ENCODE measurements around the gene GK. TPM values are rescaled to one million over a fixed set of nuclear protein-coding genes. Genes with fewer than 3 reads are reported as not detected.
A peak's percentile ranks its signal among the peaks of the same experiment; 100 is the strongest.
"Not testable (repeated sequence)": the region's sequence is repeated elsewhere in the genome, so short reads cannot be mapped to it uniquely, and the experiment has no call there.

GK gene
- total RNA-seq, 1 donor from 2014 or later, result 4.3 TPM

DNA sequence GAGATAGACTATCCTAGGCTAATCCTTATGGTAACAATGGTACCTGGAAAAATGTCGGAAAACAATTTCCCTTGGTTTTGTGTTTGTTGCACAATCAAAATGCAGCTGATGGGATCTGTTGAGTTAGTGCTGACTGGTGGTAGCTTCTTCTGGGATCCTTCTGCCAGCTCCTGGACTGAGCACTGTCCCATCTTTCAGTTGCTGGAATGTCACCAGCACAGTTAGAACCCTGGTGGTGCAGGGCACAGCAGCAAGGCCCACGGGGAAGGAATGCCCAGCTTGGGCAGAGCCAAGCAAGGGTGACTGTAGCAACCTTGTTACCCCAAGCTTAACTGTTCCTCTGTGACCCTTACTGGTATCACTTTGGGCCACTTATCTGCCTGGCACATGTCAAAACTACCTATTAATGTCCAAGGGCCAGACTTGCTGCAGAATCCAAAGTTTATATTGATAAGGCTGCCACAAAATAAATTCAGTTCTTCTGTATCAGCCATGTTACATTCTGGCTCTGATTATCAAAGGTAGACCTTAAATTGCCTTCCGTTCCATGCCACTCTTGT is 53.1 kb downstream of the GK start:
- no peak for DNase-seq (ENCODE audit: low read depth, low spot score)

- DNase-seq (ENCODE audit: low read depth, low spot score), result no peak
Observed at GRCh38 chrX:30712214-30712613, 59.0 kb downstream of the GK start.

GRCh38 chrX:30713061-30713525 is 59.9 kb downstream of the GK start:
- DNase-seq (ENCODE audit: low read depth, low spot score), result peak; percentile 24

DNA sequence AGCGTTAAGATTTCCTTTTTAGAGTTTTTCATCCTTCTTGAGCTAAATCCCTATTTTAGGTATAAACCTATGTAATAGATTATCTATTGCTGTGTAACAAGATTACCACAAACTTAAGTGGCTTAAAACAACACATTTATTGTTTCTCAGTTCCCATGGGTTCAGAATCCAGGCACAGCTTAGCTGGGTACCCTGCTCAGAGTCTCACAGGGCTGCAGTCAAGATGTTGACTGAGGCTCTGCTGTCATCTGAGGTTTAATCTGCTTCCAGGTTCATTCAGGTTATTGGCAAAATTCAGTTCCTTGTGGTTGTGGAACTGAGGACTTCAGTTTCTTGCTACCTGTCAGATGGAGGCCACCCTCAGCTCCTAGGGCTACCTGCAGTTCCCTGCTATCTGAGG is 60.9 kb downstream of the GK start:
- DNase-seq (ENCODE audit: low read depth, low spot score), result no peak

GRCh38 chrX:30715976-30716375 is 62.8 kb downstream of the GK start:
- DNase-seq (ENCODE audit: low read depth, low spot score), result no peak

DNA sequence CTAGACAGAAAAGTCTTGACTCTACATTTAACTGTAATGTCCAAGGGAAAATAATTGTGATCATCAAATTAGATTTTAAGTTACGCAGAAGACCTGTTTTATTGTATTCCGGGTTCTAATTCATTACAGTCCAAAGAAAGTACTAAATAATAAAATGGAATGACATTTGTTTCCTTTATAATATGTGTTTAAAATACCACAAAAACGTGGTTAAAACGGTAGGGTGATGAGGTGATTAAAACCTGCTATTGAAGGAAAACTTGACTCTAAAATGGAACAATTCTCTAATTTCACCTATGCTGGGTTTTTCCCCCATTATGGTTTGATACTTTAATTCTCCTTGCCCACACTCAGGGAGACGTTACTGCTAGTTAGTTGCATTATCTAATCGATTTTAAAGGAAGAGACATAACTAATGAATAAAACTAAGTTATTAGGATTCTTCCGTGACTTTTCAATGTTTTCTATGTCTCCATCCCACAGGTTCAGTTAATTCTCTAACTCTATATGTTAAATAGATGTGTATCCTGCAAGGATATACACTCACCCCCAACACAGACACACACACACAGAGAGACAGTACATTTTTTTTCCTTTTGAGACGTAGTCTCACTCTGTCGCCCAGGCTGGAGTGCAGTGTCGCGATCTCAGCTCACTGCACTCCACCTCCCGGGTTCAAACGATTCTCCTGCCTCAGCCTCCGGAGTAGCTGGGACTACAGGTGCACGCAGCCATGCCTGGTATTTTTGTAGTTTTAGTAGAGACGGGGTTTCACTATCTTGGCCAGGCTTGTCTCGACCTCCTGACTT is 80.8 kb downstream of the GK start:
- no peak for DNase-seq (ENCODE audit: low read depth, low spot score)

DNA sequence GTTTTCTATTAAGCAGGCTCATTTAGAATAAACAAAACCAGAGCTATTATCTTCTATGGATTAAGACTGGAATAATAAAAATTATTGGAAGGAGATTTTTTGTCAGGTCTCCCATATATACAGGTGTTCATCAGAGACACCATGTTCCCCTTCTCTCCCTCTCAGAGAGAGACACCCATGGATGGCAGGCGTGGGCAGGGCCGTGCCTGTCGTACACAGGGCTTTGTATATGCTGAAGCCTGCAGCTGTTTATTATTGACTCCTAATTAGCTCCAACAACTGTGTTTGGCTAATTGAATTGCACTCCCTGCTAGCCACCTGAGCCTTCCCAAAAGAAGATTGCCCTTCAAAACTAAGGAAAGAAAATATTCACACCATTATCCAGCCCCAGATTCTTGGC is 81.6 kb downstream of the GK start:
- DNase-seq (ENCODE audit: low read depth, low spot score), result no peak

DNA sequence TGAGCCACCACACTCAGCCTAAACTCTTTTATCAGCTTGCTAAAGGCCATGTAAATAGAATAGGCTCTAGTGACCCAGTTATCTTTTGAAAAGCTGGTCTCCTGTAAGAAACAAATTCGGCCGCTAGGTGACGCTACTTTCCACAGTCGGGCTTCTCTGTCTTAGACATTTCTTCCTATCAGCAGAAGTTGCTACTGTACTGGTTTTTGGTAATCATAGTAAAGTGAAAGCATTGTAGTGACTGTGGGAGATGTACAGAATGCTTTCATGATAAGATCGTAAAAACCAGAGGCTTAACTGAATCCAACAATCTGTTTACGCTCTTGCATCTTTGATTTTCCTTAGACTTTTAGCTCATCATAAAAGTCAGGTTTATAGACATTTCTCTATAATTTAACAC is 82.6 kb downstream of the GK start:
- DNase-seq (ENCODE audit: low read depth, low spot score), result no peak

DNA sequence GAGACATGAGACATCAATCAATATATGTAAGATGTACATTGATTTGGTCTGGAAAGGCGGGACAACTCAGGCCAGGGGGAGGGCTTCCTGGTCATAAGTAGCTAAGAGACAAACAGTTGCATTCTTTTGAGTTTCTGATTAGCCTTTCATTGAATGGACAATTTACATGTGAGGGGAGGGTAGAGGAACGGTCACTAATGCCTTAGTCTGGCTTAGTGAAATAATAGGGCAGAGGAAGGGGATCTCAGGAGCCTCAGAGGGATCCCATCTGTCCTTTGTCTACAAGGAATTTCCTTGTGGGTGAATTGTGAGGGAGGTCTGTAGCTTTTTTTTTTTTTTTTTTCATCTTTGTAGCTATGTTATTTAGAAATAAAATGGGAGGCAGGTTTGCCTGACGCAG is 88.3 kb downstream of the GK start:
- no peak for DNase-seq (ENCODE audit: low read depth, low spot score)

DNA sequence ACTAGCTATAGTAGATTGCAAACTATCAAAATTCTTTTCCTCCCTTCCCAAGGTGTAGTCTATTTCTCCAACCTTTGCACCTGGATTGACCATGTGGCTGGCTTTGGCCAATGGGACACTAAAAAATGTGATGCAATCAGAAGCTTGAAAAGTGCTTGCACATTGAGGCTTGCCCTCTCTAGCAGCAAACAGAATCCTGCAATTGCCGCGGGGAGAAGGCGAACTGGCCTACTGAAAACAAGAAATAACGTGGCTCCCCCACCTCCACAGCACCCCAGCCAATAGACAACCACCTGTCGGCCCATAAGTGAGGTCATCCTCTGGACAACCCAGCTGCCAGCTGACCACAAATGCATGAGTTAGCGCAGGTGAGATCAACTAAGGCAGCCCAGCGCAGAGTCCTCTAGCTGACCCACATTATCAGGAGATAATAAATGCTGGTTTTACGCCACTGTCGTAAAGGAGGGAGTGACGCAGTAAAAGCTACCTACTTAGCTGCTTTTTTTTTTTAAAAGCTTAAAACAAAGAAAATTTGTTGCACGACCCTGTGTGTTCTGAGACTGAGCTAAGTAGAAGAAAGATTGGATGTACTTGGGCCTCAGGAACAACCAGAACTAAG is 95.2 kb downstream of the GK start:
- no peak for DNase-seq (ENCODE audit: low read depth, low spot score)

DNA sequence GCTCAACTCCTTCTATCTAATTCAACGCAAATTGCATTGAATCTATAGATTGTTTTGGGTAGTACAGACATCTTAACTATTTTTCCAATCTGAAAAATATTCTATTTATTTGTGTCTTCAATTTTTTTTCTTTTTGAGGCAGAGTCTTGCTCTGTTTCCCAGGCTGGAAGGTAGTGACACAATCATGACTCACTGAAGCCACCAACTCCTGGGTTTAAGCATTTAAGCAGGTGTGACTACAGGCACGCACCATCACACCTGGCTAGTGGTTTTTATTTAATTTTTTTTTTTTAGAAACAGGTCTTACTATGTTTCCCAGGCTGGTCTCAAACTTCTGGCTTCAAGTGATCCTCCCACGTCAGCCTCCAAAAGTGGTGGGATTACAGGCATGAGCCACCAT is 98.3 kb downstream of the GK start:
- no peak for DNase-seq (ENCODE audit: low read depth, low spot score)

GRCh38 chrX:30762755-30763154 is 109.5 kb downstream of the GK start:
- DNase-seq (ENCODE audit: low read depth, low spot score), result no peak

DNA sequence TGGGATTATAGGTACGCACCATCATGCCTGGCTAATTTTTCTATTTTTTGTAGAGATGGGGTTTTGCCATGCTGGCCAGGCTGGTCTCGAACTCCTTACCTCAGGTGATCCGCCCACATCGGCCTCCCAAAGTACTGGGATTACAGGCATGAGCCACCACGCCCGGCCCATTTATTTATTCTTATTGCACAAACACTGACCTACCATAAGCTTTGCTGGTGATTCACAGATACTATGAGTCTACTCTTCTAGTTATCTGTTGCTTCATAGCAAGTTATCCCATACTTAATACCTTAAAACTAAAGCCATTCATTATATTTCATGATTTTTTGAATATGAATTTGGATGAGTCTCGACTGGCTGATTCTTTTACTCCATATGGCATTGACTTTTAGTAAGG is 120.5 kb downstream of the GK start:
- DNase-seq (ENCODE audit: low read depth, low spot score), result not testable (repeated sequence)

DNA sequence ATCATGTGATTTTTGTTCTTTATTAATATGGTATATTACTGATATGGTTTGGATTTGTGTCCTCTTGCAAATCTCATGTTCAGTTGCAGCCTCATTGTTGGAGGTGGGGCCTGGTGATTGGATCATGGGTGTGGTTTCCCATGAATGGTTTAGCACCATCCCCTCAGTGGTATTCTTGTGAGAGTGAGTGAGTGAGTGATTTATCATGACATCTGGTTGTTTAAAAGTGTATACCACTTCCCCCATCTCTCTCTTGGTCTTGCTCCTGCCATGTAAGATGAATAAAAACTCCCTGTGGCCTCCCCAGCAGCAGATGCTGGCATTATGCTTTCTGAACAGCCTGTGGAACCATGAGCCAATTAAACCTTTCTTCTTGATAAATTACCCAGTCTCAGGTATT is 124.4 kb downstream of the GK start:
- no peak for DNase-seq (ENCODE audit: low read depth, low spot score)

DNA sequence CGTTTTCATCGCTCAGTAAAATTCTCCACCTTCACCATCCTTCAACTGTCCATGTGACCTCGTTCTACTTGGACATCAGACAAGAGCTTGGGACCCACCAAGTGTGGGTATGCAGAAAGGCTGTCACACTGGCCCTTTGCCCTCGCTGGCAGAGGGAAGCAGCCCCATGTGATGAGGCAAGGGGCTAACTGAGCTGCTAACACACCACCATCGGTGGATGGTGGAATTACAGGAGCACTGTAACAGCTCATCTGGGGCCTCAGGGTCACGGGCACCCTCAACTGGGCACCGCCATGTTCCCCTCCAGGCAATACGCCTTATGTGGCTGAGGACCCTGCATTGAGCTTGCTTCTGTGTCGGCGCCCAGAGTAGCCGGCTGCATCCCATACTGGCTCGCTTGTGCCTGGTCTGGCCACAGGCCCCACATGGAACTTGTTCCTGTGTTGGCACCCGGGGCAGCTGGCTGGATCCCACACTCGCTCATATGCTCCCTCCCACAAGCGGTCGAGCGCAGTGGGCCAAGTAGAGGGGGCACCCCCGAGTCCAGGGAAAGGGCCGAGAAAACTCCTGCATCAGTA is 126.3 kb downstream of the GK start:
- no peak for DNase-seq (ENCODE audit: low read depth, low spot score)

Other genes with a start within 250 kb of the GK start
- not detected in 2 replicates for gene TASL, start 75.7 kb upstream of the GK start, total RNA-seq
- gene TAB3, start 235.8 kb downstream of the GK start, total RNA-seq, result 6.1 and 6.8 TPM in 2 replicates

Measured in pulmonary artery endothelial cell (primary cell).